Endothelial cell of umbilical vein (primary cell): Measurements from ENCODE around the gene FCGBP.
"Not testable (repeated sequence)": the region's sequence is repeated elsewhere in the genome, so short reads cannot be mapped to it uniquely, and the experiment has no call there.

ENCODE experiments used
- CTCF ChIP-seq, 2 donors: IDR thresholded peaks; 1 replicate in 1 of 2; 2 replicates in 1 of 2; pipeline ENCODE4 v1.5.1; 2011; ENCODE audit warnings: low read length in 2 of 2, mild to moderate bottlenecking in 2 of 2, moderate library complexity in 2 of 2, control low read depth in 1 of 2, inconsistent platforms in 1 of 2, low read depth in 1 of 2; ENCODE audit not compliant: insufficient read depth in 1 of 2; ENCODE audit errors: extremely low read depth in 1 of 2
- EZH2 ChIP-seq: IDR thresholded peaks from 2 replicates; pipeline ENCODE4 v1.6.1; 2012; ENCODE audit warnings: borderline replicate concordance, low read depth, mild to moderate bottlenecking, moderate library complexity, low read length, inconsistent platforms; ENCODE audit not compliant: severe bottlenecking
- GATA2 ChIP-seq: IDR thresholded peaks from 2 replicates; pipeline ENCODE4 v1.7.0; 2011; ENCODE audit warnings: low read depth, mild to moderate bottlenecking, moderate library complexity, mixed read lengths, low read length; ENCODE audit not compliant: insufficient read length, insufficient read depth
- POLR2A ChIP-seq: IDR thresholded peaks from 2 replicates; pipeline ENCODE4 v1.6.1; 2012; ENCODE audit warnings: low read depth, mild to moderate bottlenecking, control low read depth, low read length
- POLR2AphosphoS5 ChIP-seq: IDR thresholded peaks from 2 replicates; pipeline ENCODE4 v1.6.1; 2012; ENCODE audit warnings: low read depth, mild to moderate bottlenecking, control low read depth, low read length, moderate library complexity; ENCODE audit not compliant: insufficient read depth

GRCh38 chr19:39902326-39902725 lies 32.1 kb downstream of the FCGBP start:
- TF ChIP-seq POLR2A; CTCF (IDR thresholded peaks at IDR 0.05; ENCODE audit: extremely low read depth in 1 of 2, insufficient read depth in 1 of 2, low read depth in 1 of 2, low read length in 2 of 2); POLR2AphosphoS5; GATA2; EZH2: not testable (repeated sequence)
